GM12878 (cell line): Measurements from ENCODE around the gene BRD1.

Experiments
- CEBPB ChIP-seq, 2 experiments: fragments of 150-350 bp in 1 of 2; IDR thresholded peaks; 2 replicates each; pipeline ENCODE4 v1.6.1; 2012 to 2014; ENCODE audit warnings: low read depth in 2 of 2, low read length in 2 of 2, borderline replicate concordance in 1 of 2, inconsistent platforms in 1 of 2
- CTCF ChIP-seq, 3 experiments: IDR thresholded peaks in 2 of 3; conservative IDR thresholded peaks in 1 of 3; 2 replicates each; pipeline ENCODE4 v1.5.1; 2011; ENCODE audit warnings: low read depth in 3 of 3, low read length in 3 of 3, mild to moderate bottlenecking in 3 of 3, control low read depth in 2 of 3, moderate library complexity in 2 of 3, inconsistent platforms in 1 of 3, mixed read lengths in 1 of 3; ENCODE audit not compliant: control insufficient read depth in 2 of 3, insufficient read depth in 1 of 3; ENCODE audit errors: extremely low read depth in 1 of 3
- EZH2 ChIP-seq: IDR thresholded peaks from 2 replicates; pipeline ENCODE4 v1.6.1; 2012; ENCODE audit warnings: low read depth, mild to moderate bottlenecking, control low read depth, inconsistent platforms, low read length, borderline replicate concordance; ENCODE audit not compliant: control insufficient read depth
- FOS ChIP-seq: IDR thresholded peaks from 3 replicates; pipeline ENCODE4 v1.6.1; 2011; ENCODE audit warnings: borderline replicate concordance; ENCODE audit not compliant: insufficient read length; ENCODE audit errors: extremely low read depth
- HDGF ChIP-seq: fragments of 450-650 bp; IDR thresholded peaks from 2 replicates; pipeline ENCODE4 v1.6.1; 2016; ENCODE audit warnings: antibody characterized with exemption
- JUNB ChIP-seq: IDR thresholded peaks from 2 replicates; pipeline ENCODE4 v1.6.1; 2016; ENCODE audit warnings: antibody characterized with exemption, mild to moderate bottlenecking
- NR2C1 ChIP-seq: fragments of 450-650 bp; IDR thresholded peaks from 2 replicates; pipeline ENCODE4 v1.6.1; 2017; ENCODE audit warnings: antibody characterized with exemption, mild to moderate bottlenecking, moderate library complexity
- PRDM15 ChIP-seq: fragments of 450-650 bp; formaldehyde crosslinking; IDR thresholded peaks from 2 replicates; pipeline ENCODE4 v1.4.0; 2020; ENCODE audit warnings: mild to moderate bottlenecking, moderate library complexity
- RAD21 ChIP-seq: IDR thresholded peaks from 2 replicates; pipeline ENCODE4 v1.6.1; 2011; ENCODE audit warnings: mild to moderate bottlenecking, low read depth, low read length, moderate library complexity; ENCODE audit not compliant: insufficient read depth
- RCOR1 ChIP-seq: conservative IDR thresholded peaks from 2 replicates; pipeline ENCODE4 v1.6.1; 2012; ENCODE audit warnings: low read depth, low read length, improper control_type of control experiment

GRCh38 chr22:49865156-49865555, 37.5 kb upstream of the BRD1 start:
- TF ChIP-seq NR2C1 (no peak), HDGF (no peak), RCOR1 (no peak), CTCF (IDR thresholded peaks at IDR 0.05 in 2 of 3, conservative IDR thresholded peaks at IDR 0.05 in 1 of 3; ENCODE audit: control insufficient read depth in 2 of 3, extremely low read depth in 1 of 3, insufficient read depth in 1 of 3, low read depth in 3 of 3, low read length in 3 of 3) (no peak), JUNB (no peak), CEBPB (IDR thresholded peaks at IDR 0.05; ENCODE audit: borderline replicate concordance in 1 of 2, low read depth in 2 of 2, low read length in 2 of 2) (no peak), EZH2 (no peak), FOS (no peak), RAD21 (no peak), PRDM15 (CRISPR knock-in tag) (no peak)
